ENCODE data around the gene PDE9A. TPM values are rescaled to one million over a fixed set of nuclear protein-coding genes. Genes with fewer than 3 reads are reported as not detected.

Gene PDE9A
- total RNA-seq, 4 donors from 2014 or later, result 0.59 to 15.0 (median 6.9) TPM

DNA sequence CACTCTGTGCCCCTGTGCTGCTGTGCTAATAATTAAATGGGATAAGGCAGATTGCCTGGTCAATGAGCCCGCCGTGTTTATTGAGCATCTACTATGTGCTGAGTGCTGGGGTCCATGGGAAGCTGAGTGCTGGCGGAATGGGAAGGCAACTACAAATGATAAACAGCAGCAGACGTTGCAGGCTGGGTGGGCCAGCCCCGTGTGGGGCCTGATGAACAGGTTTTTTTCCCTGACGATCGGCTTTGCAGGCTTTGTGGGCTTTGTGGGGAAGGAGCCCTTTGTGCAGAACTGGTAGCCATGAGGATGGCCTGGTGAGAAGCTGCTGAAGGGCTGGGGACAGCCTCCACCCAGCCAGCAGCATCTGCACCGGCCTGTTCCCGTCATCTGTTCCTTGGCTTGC is 3.5 kb downstream of the PDE9A start:
- DNase-seq, result no peak
- H3K4me3 ChIP-seq, result no peak overlapping the region
- intact Hi-C loops (cut with DNase I; ENCODE audit: low total_unique reads), result no loop called here
- H3K4me1 ChIP-seq, result no peaks in the 10 kb centered on the region
- H3K27ac ChIP-seq, result no peak overlapping the region
- no peaks in the 10 kb centered on the region for H3K27me3 ChIP-seq
- H3K9me3 ChIP-seq, result no peaks in the 10 kb centered on the region
- TF ChIP-seq POLR2A (IDR thresholded peaks at IDR 0.05) (no peak), CTCF (IDR thresholded peaks at IDR 0.05) (no peak)
- H3K36me3 ChIP-seq, result no peaks in the 10 kb centered on the region

GRCh38 chr21:42657676-42658319 is 4.4 kb downstream of the PDE9A start:
- intact Hi-C loops (cut with DNase I; ENCODE audit: low total_unique reads), result no loop called here
- TF ChIP-seq POLR2A (IDR thresholded peaks at IDR 0.05) (no peak), CTCF (IDR thresholded peaks at IDR 0.05) (no peak)
- Histone ChIP-seq H3K4me1 (no peaks in the 10 kb centered on the region), H3K36me3 (no peaks in the 10 kb centered on the region), H3K4me3 (no peak overlapping the region), H3K27ac (no peak overlapping the region), H3K27me3 (no peaks in the 10 kb centered on the region), H3K9me3 (no peaks in the 10 kb centered on the region)
- no peak for DNase-seq

GRCh38 chr21:42658320-42659105 is 5.1 kb downstream of the PDE9A start:
- no peak overlapping the region for H3K4me3 ChIP-seq
- TF ChIP-seq POLR2A (IDR thresholded peaks at IDR 0.05) (no peak), CTCF (IDR thresholded peaks at IDR 0.05) (no peak)
- H3K4me1 ChIP-seq, result no peaks in the 10 kb centered on the region
- H3K27ac ChIP-seq, result no peak overlapping the region
- DNase-seq, result no peak
- no peaks in the 10 kb centered on the region for H3K9me3 ChIP-seq
- H3K36me3 ChIP-seq, result no peaks in the 10 kb centered on the region
- intact Hi-C loops (cut with DNase I; ENCODE audit: low total_unique reads), result no loop called here
- no peaks in the 10 kb centered on the region for H3K27me3 ChIP-seq

DNA sequence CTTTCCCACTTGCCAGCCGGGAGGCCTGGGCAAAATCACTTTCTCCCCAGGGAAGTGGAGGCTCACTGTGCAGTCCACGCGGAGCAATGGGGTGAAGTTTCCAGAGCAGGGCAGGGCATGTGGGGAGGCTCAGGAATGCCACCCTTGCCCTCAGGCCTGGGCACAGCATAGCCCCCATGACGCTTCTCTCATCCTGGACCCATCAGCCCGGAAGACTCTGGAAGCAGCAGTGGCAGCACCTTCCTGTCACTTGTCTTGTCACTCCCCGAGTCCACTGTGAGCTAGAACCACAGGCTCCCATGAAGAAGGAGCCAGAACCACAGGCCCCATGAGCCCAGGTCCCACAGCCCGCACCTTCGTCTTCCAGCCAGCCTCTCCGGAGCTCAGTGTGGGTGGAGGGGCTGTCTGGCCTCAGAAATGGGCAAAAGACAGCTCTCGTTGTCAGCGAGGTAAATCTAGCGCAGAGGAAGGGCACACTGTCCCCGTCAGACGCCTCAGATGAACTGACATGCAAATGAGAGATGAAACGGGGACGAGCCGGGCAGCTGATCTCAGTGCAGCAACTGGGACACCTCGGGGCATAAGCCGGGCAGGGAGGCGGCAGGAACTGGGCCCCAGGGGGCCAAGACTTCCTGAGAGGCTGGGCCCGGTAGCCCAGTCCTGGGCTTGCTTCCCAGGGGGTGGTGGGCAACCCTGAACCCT is 6.1 kb downstream of the PDE9A start:
- intact Hi-C loops (cut with DNase I; ENCODE audit: low total_unique reads), result no loop called here
- Histone ChIP-seq H3K27ac (no peak overlapping the region), H3K9me3 (no peaks in the 10 kb centered on the region), H3K27me3 (no peaks in the 10 kb centered on the region), H3K4me3 (no peak overlapping the region), H3K4me1 (no peaks in the 10 kb centered on the region), H3K36me3 (no peaks in the 10 kb centered on the region)
- TF ChIP-seq POLR2A (IDR thresholded peaks at IDR 0.05), result no peak
- TF ChIP-seq CTCF (IDR thresholded peaks at IDR 0.05), result no peak
- no peak for DNase-seq

DNA sequence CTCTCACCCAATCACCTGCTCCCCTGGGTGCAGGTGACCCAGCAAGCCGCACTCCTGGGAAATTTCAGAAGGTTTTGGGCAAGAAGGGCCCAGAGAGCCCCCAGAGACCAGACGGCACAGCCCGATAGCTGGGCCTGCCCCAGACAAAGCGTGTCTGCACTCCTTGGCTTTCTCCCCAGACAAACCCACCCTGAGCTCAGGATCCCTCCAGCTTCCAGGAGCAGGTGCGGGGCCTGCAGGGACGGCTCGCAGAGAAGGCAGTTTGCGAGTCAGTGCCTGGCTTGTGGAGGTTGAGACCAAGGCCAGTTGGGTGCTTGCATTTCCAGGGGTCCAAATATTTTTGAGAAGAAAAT is 6.7 kb downstream of the PDE9A start:
- TF ChIP-seq POLR2A (IDR thresholded peaks at IDR 0.05), result no peak
- no peak for TF ChIP-seq CTCF (IDR thresholded peaks at IDR 0.05)
- DNase-seq, result no peak
- Histone ChIP-seq H3K36me3 (no peaks in the 10 kb centered on the region), H3K27me3 (no peaks in the 10 kb centered on the region), H3K27ac (no peak overlapping the region), H3K4me3 (no peak overlapping the region), H3K9me3 (no peaks in the 10 kb centered on the region), H3K4me1 (no peaks in the 10 kb centered on the region)
- intact Hi-C loops (cut with DNase I; ENCODE audit: low total_unique reads), result no loop called here
